Activated CD4-positive, CD25-positive, alpha-beta regulatory T cell treated with anti-CD3 and anti-CD28 coated beads, Interleukin-2, amount 50 U/mL, for 72 hours (primary cell): Measurements from ENCODE around the gene C1QTNF2.

Experiments
- DNase-seq: peaks from one replicate; pipeline ENCODE4 v3.0.0; 2021

Gene C1QTNF2

GRCh38 chr5:160369990-160370712, at the start of gene C1QTNF2:
TSS of gene C1QTNF2 (minus strand) at chr5:160370626. CDS start at chr5:160355011, 15,615 bp downstream.
- DNase-seq = no peak

DNA sequence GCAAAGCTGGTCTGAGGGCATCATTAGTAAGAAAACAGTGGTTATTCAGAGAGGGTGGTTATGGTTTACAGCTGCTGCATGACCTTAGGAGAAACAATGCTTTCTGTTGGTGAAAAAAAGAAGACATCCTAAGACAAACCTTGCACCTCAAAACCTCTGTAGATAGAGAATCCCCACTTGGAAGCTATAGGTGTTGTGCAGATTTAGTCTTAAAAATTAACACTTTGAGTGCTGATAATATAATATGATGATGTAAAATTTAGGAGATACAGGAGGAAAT, 49.8 kb upstream of the C1QTNF2 start:
- no peak for DNase-seq

DNA sequence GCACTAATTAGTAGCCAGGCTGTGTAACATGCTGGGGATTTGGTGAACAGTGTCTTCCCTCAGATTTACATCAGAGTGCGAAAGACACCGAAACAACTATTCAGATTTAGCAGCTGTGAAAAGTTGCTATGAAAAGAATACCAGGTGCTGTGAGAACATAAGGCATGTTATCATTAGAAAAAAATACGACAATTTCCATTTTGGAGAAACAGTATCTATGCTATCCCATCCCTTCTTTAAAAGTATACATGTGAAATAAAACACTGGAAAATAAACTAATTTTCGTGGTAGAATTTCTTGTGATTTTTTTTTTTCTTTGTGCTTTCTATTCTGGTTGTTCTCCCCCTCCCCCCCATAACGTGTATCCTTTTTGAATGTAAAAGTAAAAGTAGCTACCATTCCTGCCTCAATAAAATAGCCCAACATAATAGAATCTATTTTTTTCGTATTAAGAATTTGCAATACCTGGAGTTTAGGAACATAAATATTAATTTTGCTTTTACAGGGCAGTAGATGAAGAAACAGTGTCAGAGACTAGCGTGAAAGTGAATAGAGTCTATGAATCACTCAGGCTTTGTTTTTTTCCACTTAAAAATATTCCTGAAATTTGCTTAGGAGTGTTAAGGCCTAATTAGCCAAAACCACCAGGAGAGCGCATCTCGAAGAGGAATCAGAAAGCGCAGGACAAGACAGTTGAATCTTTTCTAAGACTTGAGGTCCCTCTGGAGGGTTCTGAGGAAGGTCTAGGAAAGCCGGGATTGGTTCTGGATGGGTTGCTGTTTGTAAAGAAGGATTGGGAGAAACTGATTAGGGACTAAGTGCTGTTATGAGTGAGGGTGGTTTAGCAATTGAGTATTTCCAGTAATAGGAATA, 49.3 kb upstream of the C1QTNF2 start:
- DNase-seq = no peak

GRCh38 chr5:160418561-160419457, 48.4 kb upstream of the C1QTNF2 start, which contains the start of gene SLU7:
TSS of gene SLU7 (minus strand) at chr5:160419081. CDS start at chr5:160415294, 3,787 bp downstream.
- peak; percentile 93 for DNase-seq

- DNase-seq = peak; percentile 71
Measured at GRCh38 chr5:160399402-160400353, 29.3 kb upstream of the C1QTNF2 start, which contains the start of gene FAM200C. TSS of gene FAM200C (minus strand) at chr5:160400054. CDS start at chr5:160395490, 4,564 bp downstream.

GRCh38 chr5:160398806-160399205, 28.4 kb upstream of the C1QTNF2 start:
- DNase-seq = no peak

DNA sequence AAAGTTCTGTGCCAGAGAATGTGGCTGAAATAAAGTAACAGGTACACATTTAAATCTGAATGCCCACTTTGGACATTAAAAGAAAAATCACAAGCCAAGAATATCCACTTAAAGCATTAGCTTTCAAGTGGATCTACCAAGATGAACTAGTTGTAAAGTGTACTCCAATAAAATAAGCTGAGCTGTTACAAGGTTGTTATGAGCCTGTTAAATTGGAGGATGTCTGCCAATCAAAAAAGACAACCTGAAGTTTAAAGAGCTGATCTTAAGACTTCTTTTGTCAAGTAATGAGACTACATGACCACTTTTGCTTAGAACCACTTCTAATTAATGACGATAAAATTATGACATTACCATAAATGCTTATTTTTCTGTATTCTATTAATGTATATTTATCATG, 27.1 kb upstream of the C1QTNF2 start:
- DNase-seq = no peak

GRCh38 chr5:160395111-160395510, 24.7 kb upstream of the C1QTNF2 start:
- no peak for DNase-seq

- DNase-seq = no peak
Measured at GRCh38 chr5:160390787-160391696, 20.6 kb upstream of the C1QTNF2 start.

DNA sequence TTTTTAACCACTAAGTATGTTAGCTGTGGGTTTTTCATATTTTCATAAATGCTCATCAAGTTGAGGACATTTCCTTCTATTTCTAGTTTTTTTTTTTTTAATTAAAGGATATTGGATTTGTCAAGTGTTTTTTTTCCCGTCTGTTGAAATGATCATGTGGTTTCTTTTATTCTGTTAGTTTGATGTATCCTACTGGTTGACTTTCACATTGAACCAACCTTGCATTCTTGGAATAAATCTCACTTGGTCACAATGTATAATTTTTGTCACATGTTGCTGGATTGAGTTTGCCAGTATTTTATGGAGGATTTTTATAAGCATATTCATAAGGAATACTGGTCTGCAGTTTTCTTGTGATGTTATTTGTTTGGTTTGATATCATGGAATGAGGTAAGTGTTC, 17.0 kb upstream of the C1QTNF2 start:
- DNase-seq = no peak

DNA sequence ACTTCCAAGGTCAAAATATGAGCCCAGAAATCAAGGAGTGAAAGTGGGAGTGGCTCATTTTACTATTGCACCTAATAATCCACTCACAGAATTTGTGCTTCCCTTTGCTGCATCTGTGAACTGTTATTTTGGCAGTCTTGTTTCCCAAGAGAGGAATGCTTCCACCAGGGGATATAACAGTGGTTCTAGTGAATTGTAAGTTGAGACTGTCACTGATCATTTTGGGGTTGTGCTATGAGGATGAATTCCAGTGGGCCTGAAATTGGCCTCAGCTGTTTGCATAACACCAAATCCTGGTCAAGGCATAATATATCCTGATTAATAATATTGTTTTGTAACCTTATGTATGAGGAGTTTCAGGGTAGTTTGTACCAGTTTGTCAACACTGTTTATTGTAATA, 15.1 kb upstream of the C1QTNF2 start:
- no peak for DNase-seq

DNA sequence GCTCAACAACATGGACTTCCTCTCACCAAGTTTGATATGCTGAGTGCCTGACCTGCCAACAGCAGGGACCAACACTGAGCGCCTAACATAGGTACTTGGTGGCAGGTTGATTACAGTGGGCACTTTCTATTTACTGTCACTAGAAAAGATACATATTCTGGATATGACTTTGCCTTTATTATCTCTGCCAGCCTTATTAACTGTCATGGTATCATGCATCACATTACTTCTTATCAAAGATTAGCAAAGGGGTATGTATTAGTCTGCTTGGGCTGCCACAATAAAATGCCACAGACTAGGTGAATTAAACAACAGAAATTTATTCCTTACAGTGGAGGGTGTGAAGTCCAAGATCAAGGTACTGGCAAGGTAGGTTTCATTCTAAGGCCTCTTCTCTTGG, 14.3 kb upstream of the C1QTNF2 start:
- DNase-seq = no peak

GRCh38 chr5:160382346-160382745, 11.9 kb upstream of the C1QTNF2 start:
- DNase-seq = no peak

DNA sequence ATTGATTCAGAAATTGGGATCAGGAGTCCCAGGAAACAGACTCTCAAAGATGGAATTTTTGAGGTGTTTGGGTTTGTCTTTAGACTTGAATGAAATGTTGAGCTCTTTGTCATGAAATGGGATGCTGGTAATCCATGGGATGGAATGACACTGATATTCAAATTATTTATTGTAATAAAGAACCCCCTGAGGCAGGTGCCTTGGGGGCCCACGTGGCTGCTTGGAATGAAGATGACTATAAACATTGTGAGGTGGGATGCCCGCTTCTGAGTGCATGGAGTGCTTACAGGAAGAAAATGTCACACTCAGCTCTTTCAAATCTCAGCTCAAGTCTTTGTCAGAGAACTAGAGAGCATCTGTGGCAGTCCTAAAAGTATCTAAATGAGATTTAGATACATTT, 9.6 kb upstream of the C1QTNF2 start:
- no peak for DNase-seq

DNA sequence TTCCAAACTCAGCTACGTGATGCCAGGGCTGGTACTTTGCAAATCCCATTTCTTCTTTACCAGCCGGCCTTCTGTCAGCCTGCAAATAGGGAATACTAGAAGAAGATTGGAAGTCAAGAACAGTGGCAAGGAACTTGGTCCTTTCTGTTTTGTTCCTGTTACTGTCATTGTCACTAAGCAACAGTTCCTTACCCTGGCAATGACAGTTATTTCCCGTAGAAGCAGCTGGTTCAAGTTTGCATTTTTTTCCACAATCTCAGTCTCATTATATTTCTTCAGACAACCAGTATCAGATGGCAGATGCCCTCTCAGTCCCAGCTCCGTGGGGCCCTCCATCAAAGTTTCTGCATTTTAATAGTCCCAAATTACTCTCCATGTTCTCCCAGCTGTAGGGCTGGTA, 9.1 kb upstream of the C1QTNF2 start:
- no peak for DNase-seq

- no peak for DNase-seq
Measured at GRCh38 chr5:160378330-160378729, 7.9 kb upstream of the C1QTNF2 start.

- DNase-seq = no peak
Measured at GRCh38 chr5:160377651-160378050, 7.2 kb upstream of the C1QTNF2 start.

GRCh38 chr5:160376416-160376815, 6.0 kb upstream of the C1QTNF2 start:
- no peak for DNase-seq

- DNase-seq = no peak
Measured at GRCh38 chr5:160375701-160376100, 5.3 kb upstream of the C1QTNF2 start.

GRCh38 chr5:160375166-160375565, 4.7 kb upstream of the C1QTNF2 start:
- DNase-seq = no peak

DNA sequence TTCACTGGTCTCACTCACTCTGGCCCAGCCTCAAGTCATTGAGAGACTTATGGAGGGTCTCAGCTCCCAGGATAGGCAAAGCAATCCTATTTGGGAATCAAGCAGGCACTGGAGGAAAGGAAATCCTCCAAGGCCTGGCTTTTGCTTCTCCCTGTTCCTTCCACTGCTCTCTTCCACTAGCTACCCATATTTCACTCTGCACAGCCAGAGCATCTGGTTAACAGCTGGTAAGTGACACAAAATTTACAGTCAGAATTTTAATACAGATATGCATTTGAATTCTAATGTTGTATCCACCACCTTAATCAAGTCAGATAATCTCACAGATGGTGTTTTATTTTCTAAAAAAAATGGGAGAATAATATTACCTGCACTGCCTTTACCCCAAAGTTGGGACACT, 868 bp upstream of the C1QTNF2 start:
- no peak for DNase-seq
